CD4-positive, alpha-beta T cell treated with Interleukin-6 for 4 hours (primary cell): ENCODE measurements around the gene GMDS.
A peak's percentile ranks its signal among the peaks of the same experiment; 100 is the strongest.

Experiments used
- DNase-seq: peaks from one replicate; pipeline ENCODE4 v3.0.0-alpha.2; 2020; ENCODE audit warnings: mixed read lengths

Gene GMDS

GRCh38 chr6:2245103-2245876, at the start of gene GMDS:
Gene GMDS (minus strand): TSS chr6:2245605.
- peak; percentile 87 for DNase-seq

GRCh38 chr6:2285510-2285909, 40.1 kb upstream of the GMDS start:
- DNase-seq: no peak

GRCh38 chr6:2275892-2276242, 30.5 kb upstream of the GMDS start:
- DNase-seq: no peak

GRCh38 chr6:2274981-2275891, 29.8 kb upstream of the GMDS start:
- DNase-seq: no peak

GRCh38 chr6:2272696-2273095, 27.3 kb upstream of the GMDS start:
- DNase-seq: no peak

GRCh38 chr6:2270054-2270453, 24.6 kb upstream of the GMDS start:
- no peak for DNase-seq

- no peak for DNase-seq
Measured at GRCh38 chr6:2266841-2267240, 21.4 kb upstream of the GMDS start.

- no peak for DNase-seq
Measured at GRCh38 chr6:2266031-2266795, 20.8 kb upstream of the GMDS start.

GRCh38 chr6:2264932-2265331, 19.5 kb upstream of the GMDS start:
- DNase-seq: no peak

GRCh38 chr6:2263896-2264295, 18.5 kb upstream of the GMDS start:
- DNase-seq: no peak

- no peak for DNase-seq
Measured at GRCh38 chr6:2259574-2259973, 14.2 kb upstream of the GMDS start.

- DNase-seq: no peak
Measured at GRCh38 chr6:2259002-2259494, 13.6 kb upstream of the GMDS start.

- DNase-seq: no peak
Measured at GRCh38 chr6:2258112-2258511, 12.7 kb upstream of the GMDS start.

- no peak for DNase-seq
Measured at GRCh38 chr6:2257363-2257762, 12.0 kb upstream of the GMDS start.

- DNase-seq: no peak
Measured at GRCh38 chr6:2254747-2255146, 9.3 kb upstream of the GMDS start.

- no peak for DNase-seq
Measured at GRCh38 chr6:2249126-2249525, 3.7 kb upstream of the GMDS start.

- DNase-seq: no peak
Measured at GRCh38 chr6:2247664-2248063, 2.3 kb upstream of the GMDS start.

- peak; percentile 66 for DNase-seq
Measured at GRCh38 chr6:2245877-2246863, 765 bp upstream of the GMDS start.

GRCh38 chr6:2244261-2245102, 923 bp downstream of the GMDS start:
- no peak for DNase-seq

- DNase-seq: no peak
Measured at GRCh38 chr6:2242311-2242710, 3.1 kb downstream of the GMDS start.

- no peak for DNase-seq
Measured at GRCh38 chr6:2240961-2241360, 4.4 kb downstream of the GMDS start.
